ENCODE data around the gene TRAPPC5.

DNA sequence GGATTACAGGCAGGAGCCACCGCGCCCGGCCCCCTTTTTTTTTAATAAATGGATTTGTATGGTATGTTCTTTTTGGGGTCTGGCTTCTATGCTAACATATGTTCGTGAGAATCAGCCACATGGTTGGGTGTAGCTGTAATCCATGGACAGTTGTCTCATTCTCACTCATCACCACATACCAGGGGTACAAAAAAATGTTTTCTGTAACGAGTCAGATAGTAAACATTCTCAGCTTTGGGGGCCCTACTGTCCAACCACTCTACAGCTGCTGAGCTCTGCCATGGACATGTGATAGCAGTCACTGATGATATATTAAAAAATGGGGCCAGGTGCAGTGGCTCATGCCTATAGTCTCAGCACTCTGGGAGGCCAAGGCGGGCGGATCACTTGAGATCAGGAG is 16.9 kb upstream of the TRAPPC5 start:
- TF ChIP-seq, protein P1, sequence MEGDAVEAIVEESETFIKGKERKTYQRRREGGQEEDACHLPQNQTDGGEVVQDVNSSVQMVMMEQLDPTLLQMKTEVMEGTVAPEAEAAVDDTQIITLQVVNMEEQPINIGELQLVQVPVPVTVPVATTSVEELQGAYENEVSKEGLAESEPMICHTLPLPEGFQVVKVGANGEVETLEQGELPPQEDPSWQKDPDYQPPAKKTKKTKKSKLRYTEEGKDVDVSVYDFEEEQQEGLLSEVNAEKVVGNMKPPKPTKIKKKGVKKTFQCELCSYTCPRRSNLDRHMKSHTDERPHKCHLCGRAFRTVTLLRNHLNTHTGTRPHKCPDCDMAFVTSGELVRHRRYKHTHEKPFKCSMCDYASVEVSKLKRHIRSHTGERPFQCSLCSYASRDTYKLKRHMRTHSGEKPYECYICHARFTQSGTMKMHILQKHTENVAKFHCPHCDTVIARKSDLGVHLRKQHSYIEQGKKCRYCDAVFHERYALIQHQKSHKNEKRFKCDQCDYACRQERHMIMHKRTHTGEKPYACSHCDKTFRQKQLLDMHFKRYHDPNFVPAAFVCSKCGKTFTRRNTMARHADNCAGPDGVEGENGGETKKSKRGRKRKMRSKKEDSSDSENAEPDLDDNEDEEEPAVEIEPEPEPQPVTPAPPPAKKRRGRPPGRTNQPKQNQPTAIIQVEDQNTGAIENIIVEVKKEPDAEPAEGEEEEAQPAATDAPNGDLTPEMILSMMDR (IDR thresholded peaks at IDR 0.05): no peak
- no peak for TF ChIP-seq POLR2A (IDR thresholded peaks at IDR 0.05)
- no peak for TF ChIP-seq POLR2AphosphoS5 (IDR thresholded peaks at IDR 0.05)
- no peak for TF ChIP-seq EP300 (IDR thresholded peaks at IDR 0.05)

Data from suprapubic skin (tissue), 4 donors.